K562 (cell line): ENCODE measurements around the gene KIAA0513. TPM values are rescaled to one million over a fixed set of nuclear protein-coding genes. Genes with fewer than 3 reads are reported as not detected.
A peak's percentile ranks its signal among the peaks of the same experiment; 100 is the strongest.

Experiments used
- BHLHE40 ChIP-seq: IDR thresholded peaks from 2 replicates; pipeline ENCODE4 v1.6.1; 2011; ENCODE audit warnings: low read length, improper control_type of control experiment
- CC2D1A ChIP-seq: fragments of 450-650 bp; IDR thresholded peaks from 2 replicates; pipeline ENCODE4 v1.6.1; 2017; ENCODE audit warnings: mild to moderate bottlenecking
- HEY1 ChIP-seq: fragments of 250-450 bp; sonication (Bioruptor Pico); IDR thresholded peaks from 2 replicates; pipeline ENCODE4 v1.5.0; 2020; ENCODE audit warnings: mild to moderate bottlenecking, moderate library complexity, borderline replicate concordance
- JUND ChIP-seq, 2 experiments: IDR thresholded peaks; 2 replicates in 1 of 2; 3 replicates in 1 of 2; pipeline ENCODE4 v1.6.1; 2011; ENCODE audit warnings: borderline replicate concordance in 2 of 2, low read depth in 2 of 2, low read length in 2 of 2, improper control_type of control experiment in 1 of 2, missing biosample characterization in 1 of 2, missing genetic modification characterization in 1 of 2, missing genetic modification reagents in 1 of 2
- SMC3 ChIP-seq: conservative IDR thresholded peaks from 2 replicates; pipeline ENCODE4 v1.6.1; 2011; ENCODE audit warnings: low read depth, low read length, improper control_type of control experiment; ENCODE audit not compliant: insufficient read depth
- XRCC5 ChIP-seq: fragments of 200-400 bp; formaldehyde crosslinking; IDR thresholded peaks from 2 replicates; pipeline ENCODE4 v1.6.1; 2017; ENCODE audit warnings: low read depth, mild to moderate bottlenecking, low read length
- ZC3H4 ChIP-seq: sonication (generic); formaldehyde crosslinking; IDR thresholded peaks from 2 replicates; pipeline ENCODE4 v1.9.0; 2021; ENCODE audit warnings: missing genetic modification reagents, borderline replicate concordance
- polyA plus RNA-seq, 8 experiments: library from polyadenylated mRNA; depleted of rRNA in 4 of 8; stranded (reverse) in 5 of 8; unstranded in 3 of 8; fragments of >200 nt; fragmentation: Nextera tagmentation in 2 of 8; fragmentation: Illumina TruSeq in 1 of 8; extraction: Ambion mirVana in 2 of 8; extraction: Trizol in 1 of 8; gene quantifications; 2 replicates each; pipeline versions ENCODE4 v1.2.1 to v1.2.3, GENCODE V29; 2011 to 2014; ENCODE audit warnings: inconsistent platforms in 1 of 8, missing spikeins in 1 of 8
- total RNA-seq, 7 experiments: library from RNA; depleted of rRNA in 6 of 7; stranded (reverse); fragments of >200 nt in 6 of 7; fragmentation: Illumina TruSeq in 2 of 7; extraction: Trizol in 2 of 7; gene quantifications; 2 replicates each; pipeline versions ENCODE4 v1.2.1 to v1.2.3, GENCODE V29; 2011 to 2021; ENCODE audit warnings: low replicate concordance in 1 of 7
- TF ChIP-seq, protein P1 (sequence below): IDR thresholded peaks from 2 replicates; pipeline ENCODE4 v1.6.1; 2011; ENCODE audit warnings: borderline replicate concordance, low read depth, mild to moderate bottlenecking, moderate library complexity, low read length; ENCODE audit not compliant: insufficient read depth, poor library complexity, severe bottlenecking
- TF ChIP-seq, protein P2 (sequence below), 2 experiments: fragments of 450-650 bp in 1 of 2; sonication (generic) in 1 of 2; formaldehyde crosslinking in 1 of 2; IDR thresholded peaks in 1 of 2; conservative IDR thresholded peaks in 1 of 2; 2 replicates each; pipeline versions ENCODE4 v1.6.1 to v1.8.1; 2016 to 2023; ENCODE audit warnings: mild to moderate bottlenecking in 2 of 2, moderate library complexity in 2 of 2, inconsistent platforms in 1 of 2, missing genetic modification reagents in 1 of 2

Gene KIAA0513
- total and polyA plus RNA-seq, 9 of the 15 experiments (the other 6 are each of a cell fraction or from before 2014, with no cell fraction given): 0.18 to 13.7 (median 10.2) TPM

DNA sequence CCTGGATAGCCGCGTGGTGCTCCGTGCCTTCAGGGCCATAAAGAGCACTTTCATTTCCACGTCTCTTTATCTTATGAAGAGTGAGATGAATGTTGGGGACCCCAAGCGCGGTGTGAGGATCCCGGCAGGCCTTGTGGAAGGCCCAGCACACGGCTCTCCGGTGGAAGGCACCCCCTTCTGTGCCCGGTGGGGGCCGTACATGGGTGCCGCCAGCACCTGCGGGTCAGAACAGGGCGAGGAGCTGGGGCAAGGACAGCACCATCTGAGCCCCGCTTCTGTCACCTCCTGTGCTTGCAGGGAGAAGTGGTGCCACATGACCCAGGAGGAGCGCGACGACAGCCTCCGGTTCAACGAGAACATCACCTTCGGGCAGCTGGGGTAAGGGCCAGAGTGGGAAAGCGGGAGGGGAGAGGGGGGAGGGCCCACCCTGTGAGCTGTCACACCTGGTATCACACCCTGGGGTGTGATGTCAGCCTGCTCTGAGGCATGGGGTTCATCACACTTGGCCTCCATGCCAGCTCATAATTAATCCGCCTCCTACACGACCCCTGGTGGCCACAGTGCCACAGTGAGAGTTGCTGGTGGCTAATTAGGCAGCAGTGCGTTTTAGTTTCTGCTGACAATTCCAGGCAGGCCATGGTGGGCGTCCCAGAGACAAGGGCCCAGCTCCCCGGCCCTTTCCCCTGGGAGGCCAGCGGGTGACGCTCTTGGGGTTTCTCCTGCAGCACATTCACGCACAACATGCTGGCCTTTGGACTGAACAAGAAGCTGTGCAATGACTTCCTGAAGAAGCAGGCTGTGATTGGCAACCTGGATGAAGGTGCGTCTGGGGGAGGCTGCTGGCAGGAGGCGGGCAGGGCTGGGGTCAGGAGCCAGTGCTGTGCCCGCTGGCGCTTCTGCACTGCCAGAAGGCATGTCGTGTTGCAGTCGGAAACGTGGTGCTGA, 59.0 kb downstream of the KIAA0513 start (continued):
- TF ChIP-seq XRCC5 (peak; percentile 92), SMC3 (peak; percentile 94), JUND (IDR thresholded peaks at IDR 0.05; ENCODE audit: borderline replicate concordance, low read depth, low read length) (no peak), JUND (tag; IDR thresholded peaks at IDR 0.05; ENCODE audit: borderline replicate concordance, low read depth, low read length) (peak; percentile 34; the same call in 1 of the 3 replicates), BHLHE40 (no peak), HEY1 (CRISPR knock-in tag) (no peak), ZC3H4 (peak; percentile 74; the same call in 1 of the 2 replicates), CC2D1A (peak; percentile 51; the same call in 1 of the 2 replicates)
- TF ChIP-seq, protein P1, sequence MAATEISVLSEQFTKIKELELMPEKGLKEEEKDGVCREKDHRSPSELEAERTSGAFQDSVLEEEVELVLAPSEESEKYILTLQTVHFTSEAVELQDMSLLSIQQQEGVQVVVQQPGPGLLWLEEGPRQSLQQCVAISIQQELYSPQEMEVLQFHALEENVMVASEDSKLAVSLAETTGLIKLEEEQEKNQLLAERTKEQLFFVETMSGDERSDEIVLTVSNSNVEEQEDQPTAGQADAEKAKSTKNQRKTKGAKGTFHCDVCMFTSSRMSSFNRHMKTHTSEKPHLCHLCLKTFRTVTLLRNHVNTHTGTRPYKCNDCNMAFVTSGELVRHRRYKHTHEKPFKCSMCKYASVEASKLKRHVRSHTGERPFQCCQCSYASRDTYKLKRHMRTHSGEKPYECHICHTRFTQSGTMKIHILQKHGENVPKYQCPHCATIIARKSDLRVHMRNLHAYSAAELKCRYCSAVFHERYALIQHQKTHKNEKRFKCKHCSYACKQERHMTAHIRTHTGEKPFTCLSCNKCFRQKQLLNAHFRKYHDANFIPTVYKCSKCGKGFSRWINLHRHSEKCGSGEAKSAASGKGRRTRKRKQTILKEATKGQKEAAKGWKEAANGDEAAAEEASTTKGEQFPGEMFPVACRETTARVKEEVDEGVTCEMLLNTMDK: peak; percentile 13
- TF ChIP-seq, protein P2, sequence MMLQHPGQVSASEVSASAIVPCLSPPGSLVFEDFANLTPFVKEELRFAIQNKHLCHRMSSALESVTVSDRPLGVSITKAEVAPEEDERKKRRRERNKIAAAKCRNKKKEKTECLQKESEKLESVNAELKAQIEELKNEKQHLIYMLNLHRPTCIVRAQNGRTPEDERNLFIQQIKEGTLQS (IDR thresholded peaks at IDR 0.05): peak; percentile 22; the same call in 1 of the 2 replicates
- TF ChIP-seq, protein P2 (CRISPR knock-in tag; conservative IDR thresholded peaks at IDR 0.05): no peak
